T-helper 1 cell treated with Interleukin-12 subunit alpha and Interleukin-12 subunit beta and Interleukin-4 antibody, amounts not matched to agents 30 μg/mL and 1 μg/mL, for 36 hours (primary cell): Measurements from ENCODE around the gene RSBN1L.
"Not testable (repeated sequence)": the region's sequence is repeated elsewhere in the genome, so short reads cannot be mapped to it uniquely, and the experiment has no call there.

Experiments used
- H3K27ac Mint-ChIP-seq: one replicate; pipeline ENCODE4 v1.8.0; 2021; ENCODE audit warnings: mild to moderate bottlenecking, mixed read lengths
- H3K27me3 Mint-ChIP-seq: one replicate; pipeline ENCODE4 v1.8.0; 2021; ENCODE audit warnings: low read depth, mixed read lengths
- H3K36me3 Mint-ChIP-seq: one replicate; pipeline ENCODE4 v1.8.0; 2021; ENCODE audit warnings: low read depth, mixed read lengths
- H3K4me1 Mint-ChIP-seq: one replicate; pipeline ENCODE4 v1.8.0; 2021; ENCODE audit warnings: low read depth, mixed read lengths
- H3K4me3 Mint-ChIP-seq: one replicate; pipeline ENCODE4 v1.8.0; 2021; ENCODE audit warnings: mild to moderate bottlenecking, moderate library complexity, mixed read lengths
- H3K9me3 Mint-ChIP-seq: one replicate; pipeline ENCODE4 v1.8.0; 2021; ENCODE audit warnings: mixed read lengths

Gene RSBN1L

DNA sequence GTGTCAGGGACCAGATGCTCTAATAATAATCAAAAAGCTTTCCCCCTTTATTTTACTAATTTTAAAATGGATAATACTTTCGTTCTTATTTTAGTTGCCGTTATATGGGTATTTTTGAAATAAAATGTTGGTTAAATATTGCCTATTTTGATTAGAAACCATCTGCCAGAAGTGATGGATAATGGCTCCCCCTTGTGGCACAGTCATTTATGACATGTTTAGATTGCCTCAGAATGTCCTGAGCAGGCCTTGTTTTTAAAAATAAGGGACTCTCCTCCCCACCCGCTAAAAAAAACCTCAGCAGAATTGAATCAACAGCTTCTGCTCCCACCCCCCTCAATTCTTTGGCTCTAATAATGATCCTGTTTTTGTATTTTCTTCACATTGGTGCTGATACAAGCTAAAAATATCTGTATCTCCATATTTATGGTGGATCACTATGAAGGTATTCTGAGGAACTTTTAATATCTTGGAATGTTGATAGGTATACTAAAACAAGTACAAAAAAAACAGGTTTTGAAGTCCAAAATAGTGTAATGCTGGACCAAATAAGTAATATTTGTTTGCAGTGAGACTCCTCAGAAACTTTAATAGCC lies 63.1 kb downstream of the RSBN1L start:
- no peak overlapping the region for H3K27ac Mint-ChIP-seq

DNA sequence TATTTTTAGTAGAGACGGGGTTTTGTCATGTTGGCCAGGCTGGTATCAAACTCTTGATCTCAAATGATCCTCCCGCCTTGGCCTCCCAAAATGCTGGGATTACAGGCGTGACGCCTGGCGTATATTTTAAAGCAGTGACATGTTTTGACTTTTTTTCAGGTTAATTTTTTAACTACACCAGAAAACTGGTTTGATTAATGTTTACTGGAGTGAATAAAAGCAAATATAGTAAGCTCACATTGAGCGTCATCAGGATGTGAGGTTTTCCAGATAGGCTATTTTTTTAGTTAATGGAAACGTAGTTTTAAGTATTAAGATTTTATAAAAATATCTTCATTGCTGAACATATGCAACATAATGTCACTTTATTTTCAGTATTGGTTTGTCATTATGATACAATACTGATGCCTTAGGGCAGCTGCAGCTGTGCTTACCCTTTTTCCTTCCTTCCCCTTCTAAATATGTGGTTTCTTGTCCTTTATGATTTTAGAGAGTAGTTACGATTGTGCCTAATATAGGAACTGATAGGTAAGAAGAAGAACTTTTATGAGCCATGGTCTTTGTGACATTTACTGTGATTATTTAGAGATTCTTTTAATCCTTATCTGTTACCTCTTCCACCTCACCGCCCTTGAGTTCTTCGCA lies 64.7 kb downstream of the RSBN1L start:
- no peak overlapping the region for H3K4me3 Mint-ChIP-seq
- peaks cover 3% of the 10 kb centered on the region for H3K36me3 Mint-ChIP-seq
- H3K4me1 Mint-ChIP-seq: peaks cover 9% of the 10 kb centered on the region
- no peaks in the 10 kb centered on the region for H3K9me3 Mint-ChIP-seq
- H3K27ac Mint-ChIP-seq: no peak overlapping the region
- no peaks in the 10 kb centered on the region for H3K27me3 Mint-ChIP-seq

More for the DNA sequence above, 63.1 kb downstream of the RSBN1L start:
- H3K9me3 Mint-ChIP-seq: no peaks in the 10 kb centered on the region
- no peaks in the 10 kb centered on the region for H3K27me3 Mint-ChIP-seq
- H3K4me1 Mint-ChIP-seq: peaks cover 11% of the 10 kb centered on the region
- H3K4me3 Mint-ChIP-seq: no peak overlapping the region
- H3K36me3 Mint-ChIP-seq: no peaks in the 10 kb centered on the region

DNA sequence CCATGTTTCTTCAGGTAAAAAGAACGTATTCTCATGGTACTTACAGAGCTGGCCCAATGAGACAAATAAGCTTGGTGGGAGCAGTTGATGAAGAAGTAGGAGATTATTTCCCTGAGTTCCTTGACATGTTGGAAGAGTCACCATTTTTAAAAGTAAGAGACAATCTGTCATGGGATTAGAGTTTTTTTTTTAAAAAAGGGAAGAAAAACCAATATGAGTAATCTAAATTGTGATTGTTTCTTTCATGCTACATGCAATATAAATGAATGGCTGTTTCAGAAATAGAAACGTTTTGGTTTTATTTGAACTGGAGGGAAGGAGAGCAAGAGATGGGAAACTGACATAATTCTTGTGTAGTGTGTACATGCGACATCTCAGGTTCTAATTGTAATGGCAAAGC lies 69.2 kb downstream of the RSBN1L start:
- Mint-ChIP-seq H3K9me3 (no peaks in the 10 kb centered on the region), H3K27me3 (no peaks in the 10 kb centered on the region), H3K4me1 (peaks cover 5% of the 10 kb centered on the region), H3K36me3 (peaks cover 10% of the 10 kb centered on the region), H3K27ac (no peak overlapping the region), H3K4me3 (no peak overlapping the region)

DNA sequence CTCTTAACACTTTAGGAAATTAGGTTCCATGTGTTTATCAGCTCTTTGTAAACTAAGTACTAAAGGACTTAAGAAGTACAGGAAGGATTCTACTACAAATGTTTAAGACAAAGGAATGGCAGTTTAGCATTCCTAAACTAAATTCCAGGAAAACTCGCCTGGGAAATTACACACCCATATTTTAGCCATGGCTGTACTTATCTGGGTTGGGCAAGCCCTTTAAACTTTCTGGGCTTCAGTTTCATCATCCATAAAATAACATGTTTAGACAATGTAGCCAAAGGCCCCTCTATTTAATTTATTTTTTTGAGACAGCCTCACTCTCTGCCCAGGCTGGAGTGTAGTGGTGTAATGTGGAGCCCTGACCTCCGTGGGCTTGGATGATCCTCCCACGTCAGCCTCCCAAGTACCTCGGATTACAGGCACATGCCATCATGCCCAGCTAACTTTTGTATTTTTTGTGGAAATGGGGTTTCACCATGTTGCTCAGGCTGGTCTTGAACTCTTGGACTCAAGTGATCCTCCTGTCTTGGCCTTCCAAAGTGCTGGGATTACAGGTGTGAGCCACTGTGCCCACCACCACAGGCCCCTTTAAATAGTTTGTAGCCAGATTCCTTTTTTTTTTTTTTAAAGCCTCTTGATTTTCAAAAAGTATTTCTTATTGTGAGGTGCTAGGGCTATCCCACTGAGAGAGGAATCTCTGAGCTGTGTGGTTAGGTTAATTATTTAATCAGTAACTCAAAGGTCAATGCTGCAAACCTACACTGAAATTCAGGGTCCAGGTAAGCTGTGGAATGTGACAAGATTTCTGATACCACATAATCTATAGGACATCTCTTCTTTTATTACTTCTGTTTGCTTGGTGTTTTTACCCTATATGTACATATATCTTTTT lies 69.9 kb downstream of the RSBN1L start:
- peaks cover 14% of the 10 kb centered on the region for H3K36me3 Mint-ChIP-seq
- no peaks in the 10 kb centered on the region for H3K9me3 Mint-ChIP-seq
- H3K4me3 Mint-ChIP-seq: no peak overlapping the region
- peaks cover 5% of the 10 kb centered on the region for H3K4me1 Mint-ChIP-seq
- H3K27ac Mint-ChIP-seq: no peak overlapping the region
- no peaks in the 10 kb centered on the region for H3K27me3 Mint-ChIP-seq

DNA sequence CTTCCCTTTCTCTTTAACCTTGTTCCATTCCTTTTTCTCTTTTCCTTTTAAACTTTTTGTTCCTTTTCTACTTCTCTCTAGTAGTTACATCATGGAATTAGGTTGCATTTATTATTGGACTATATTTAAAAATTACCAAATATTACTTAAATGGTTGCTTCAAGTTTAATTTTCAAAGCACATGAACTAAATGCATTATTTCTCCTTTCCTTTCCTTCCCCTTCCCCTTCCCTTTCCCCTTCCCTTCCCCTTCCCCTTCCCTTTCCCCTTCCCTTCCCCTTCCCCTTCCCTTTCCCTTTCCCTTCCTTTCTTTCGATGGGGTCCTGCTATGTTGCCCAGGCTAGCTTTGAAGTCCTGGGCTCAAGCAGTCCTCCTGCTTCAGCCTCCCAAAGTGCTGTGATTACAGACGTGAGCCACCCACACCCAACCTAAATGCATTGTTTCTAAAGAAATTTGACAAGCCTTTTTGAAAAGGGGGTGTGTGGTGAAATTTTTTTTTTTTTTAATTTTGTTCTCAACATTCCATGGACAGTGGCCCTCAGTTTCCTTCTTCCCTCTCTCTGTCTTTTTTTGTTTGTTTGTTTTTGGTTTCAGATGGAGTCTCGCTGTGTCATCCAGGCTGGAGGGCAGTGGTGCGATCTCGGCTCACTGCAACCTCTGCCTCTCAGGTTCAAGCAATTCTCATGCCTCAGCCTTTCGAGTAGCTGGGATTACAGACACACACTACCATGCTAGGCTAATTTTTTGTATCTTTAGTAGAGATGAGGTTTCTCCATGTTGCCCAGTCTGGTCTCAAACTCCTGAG lies 70.7 kb downstream of the RSBN1L start:
- Mint-ChIP-seq H3K27ac (no peak overlapping the region), H3K36me3 (peaks cover 14% of the 10 kb centered on the region), H3K4me1 (peaks cover 1% of the 10 kb centered on the region), H3K9me3 (no peaks in the 10 kb centered on the region), H3K27me3 (no peaks in the 10 kb centered on the region), H3K4me3 (no peak overlapping the region)

DNA sequence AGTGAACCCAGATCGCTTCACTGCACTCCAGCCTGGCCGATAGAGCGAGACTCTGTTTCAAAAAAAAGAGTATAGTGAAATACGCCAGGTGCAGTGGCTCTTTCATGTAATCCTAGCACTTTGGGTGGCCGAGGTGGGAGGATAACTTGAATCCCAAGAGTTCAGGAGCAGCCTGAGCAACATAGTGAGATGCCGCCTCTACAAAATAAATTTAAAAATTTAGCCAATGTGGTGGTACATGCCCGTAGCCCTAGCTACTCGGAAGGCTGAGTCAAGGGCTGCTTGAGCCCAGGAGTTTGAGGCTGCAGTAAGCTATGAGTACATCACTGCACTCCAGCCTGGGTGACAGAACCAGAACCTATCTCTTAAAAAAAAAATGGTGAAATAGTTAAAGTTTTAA lies 74.1 kb downstream of the RSBN1L start:
- peaks cover 23% of the 10 kb centered on the region for H3K36me3 Mint-ChIP-seq
- no peaks in the 10 kb centered on the region for H3K4me1 Mint-ChIP-seq

DNA sequence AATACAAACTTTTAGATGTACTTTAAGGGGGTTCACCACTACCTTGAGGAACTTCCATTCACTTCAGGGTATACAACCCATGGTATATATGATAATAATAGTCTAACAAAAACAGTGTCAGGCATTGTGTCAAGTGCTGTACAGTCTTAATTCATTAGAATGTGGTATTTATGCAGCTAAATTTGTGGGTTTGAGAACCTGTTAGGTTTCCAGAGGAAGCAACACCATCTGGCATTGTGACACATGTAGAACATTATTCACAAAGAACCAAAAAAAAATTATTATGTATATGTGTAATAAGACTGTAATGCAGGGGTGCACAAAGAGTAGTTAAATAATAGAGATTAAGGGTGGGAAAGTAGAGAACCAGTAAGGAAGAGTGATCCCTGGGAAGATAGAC lies 75.6 kb downstream of the RSBN1L start:
- Mint-ChIP-seq H3K27me3 (no peaks in the 10 kb centered on the region), H3K36me3 (peaks cover 25% of the 10 kb centered on the region), H3K27ac (no peak overlapping the region), H3K4me1 (no peaks in the 10 kb centered on the region), H3K9me3 (no peaks in the 10 kb centered on the region), H3K4me3 (no peak overlapping the region)

More for the DNA sequence above, 74.1 kb downstream of the RSBN1L start:
- H3K9me3 Mint-ChIP-seq: no peaks in the 10 kb centered on the region
- H3K27ac Mint-ChIP-seq: no peak overlapping the region
- no peaks in the 10 kb centered on the region for H3K27me3 Mint-ChIP-seq
- H3K4me3 Mint-ChIP-seq: no peak overlapping the region

DNA sequence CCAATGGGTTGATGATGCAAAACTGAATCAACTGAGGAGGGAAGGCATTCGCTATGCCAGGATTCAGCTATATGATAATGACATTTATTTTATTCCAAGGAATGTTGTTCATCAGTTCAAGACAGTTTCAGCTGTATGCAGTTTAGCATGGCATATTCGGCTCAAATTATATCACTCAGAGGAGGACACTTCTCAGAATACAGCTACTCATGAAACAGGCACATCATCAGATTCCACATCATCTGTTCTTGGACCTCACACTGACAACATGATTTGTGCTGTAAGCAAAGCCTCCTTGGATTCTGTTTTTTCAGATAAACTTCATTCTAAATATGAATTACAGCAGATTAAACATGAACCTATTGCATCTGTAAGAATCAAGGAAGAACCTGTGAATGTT lies 82.3 kb downstream of the RSBN1L start:
- Mint-ChIP-seq H3K4me3 (no peak overlapping the region), H3K36me3 (peaks cover 38% of the 10 kb centered on the region), H3K4me1 (peaks cover 7% of the 10 kb centered on the region), H3K27me3 (no peaks in the 10 kb centered on the region), H3K9me3 (no peaks in the 10 kb centered on the region), H3K27ac (no peak overlapping the region)

DNA sequence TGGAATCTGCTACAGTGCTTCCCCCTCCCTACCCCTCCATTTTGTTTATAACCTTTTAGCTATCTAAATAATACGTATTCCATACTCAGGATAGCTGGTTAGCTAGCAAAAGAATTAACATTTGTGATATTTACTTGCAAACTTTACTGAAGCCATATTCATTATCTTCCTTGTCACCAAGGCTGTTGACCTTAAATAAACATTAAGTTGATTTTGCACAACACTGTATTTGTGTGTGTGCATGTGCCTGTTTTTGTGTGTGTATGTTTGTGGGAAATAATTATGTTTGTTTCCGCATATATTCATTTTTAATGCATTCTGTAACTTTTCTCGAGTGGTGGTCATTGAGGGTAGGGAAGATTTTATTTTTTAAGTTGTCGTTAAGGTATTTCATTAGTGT lies 86.1 kb downstream of the RSBN1L start:
- H3K9me3 Mint-ChIP-seq: no peaks in the 10 kb centered on the region
- H3K36me3 Mint-ChIP-seq: peaks cover 43% of the 10 kb centered on the region
- H3K4me3 Mint-ChIP-seq: no peak overlapping the region
- peaks cover 7% of the 10 kb centered on the region for H3K4me1 Mint-ChIP-seq
- H3K27me3 Mint-ChIP-seq: no peaks in the 10 kb centered on the region
- H3K27ac Mint-ChIP-seq: no peak overlapping the region

DNA sequence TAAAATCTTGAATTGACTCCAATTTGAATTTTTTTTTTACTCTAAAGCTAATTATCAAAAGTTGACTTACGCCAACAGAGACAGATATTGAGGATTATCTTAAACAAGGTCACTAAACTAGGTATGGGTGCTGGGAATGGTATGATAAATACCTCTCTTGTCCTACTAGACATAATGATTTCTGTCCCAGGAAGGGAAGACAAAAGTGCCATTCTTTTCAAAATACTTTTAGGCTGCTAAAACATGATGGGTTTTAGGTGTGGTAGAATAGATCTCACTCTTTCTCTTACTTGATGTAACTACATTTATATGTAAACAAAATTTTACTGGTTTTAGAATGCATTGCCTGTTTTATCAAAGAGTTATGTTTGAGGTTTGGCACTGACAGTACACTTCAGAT lies 86.9 kb downstream of the RSBN1L start:
- no peaks in the 10 kb centered on the region for H3K27me3 Mint-ChIP-seq
- peaks cover 7% of the 10 kb centered on the region for H3K4me1 Mint-ChIP-seq
- H3K9me3 Mint-ChIP-seq: no peaks in the 10 kb centered on the region
- H3K27ac Mint-ChIP-seq: no peak overlapping the region
- peaks cover 39% of the 10 kb centered on the region for H3K36me3 Mint-ChIP-seq
- no peak overlapping the region for H3K4me3 Mint-ChIP-seq

DNA sequence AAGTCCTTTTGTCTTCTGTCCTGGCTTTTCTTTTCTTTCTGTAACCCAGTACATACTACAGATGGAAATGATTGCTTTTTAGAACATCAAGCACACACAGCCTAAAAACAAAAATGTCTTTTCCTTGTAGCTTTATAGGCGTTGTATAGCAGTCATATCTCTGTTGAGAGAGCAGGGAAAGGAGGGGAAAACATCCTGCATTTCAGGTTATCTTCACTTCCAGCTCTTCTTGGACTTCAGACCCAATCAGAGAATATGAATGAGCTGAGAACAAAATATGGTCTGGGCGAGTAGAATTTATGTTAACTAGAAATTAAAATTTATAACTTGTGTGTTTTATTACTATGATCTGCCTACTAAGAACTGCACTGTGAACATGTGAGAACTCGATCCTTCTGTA lies 87.3 kb downstream of the RSBN1L start:
- no peak overlapping the region for H3K27ac Mint-ChIP-seq

DNA sequence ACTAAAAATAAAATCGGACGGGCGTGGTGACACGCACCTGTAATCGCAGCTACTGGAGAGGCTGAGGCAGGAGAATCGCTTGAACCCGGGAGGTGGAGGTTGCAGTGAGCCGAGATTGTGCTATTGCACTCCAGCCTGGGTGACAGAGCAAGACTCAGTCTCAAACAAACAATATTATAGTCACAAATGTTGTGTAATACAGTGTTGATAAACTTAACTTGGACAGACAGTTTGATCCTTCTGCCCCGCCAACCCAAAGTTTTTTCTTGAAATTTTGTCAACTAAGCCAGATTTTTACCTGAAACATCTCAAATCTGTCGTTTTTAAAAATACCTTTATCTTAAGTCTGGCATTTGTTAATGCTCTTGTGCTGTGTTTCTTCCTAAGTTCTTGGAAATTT lies 88.2 kb downstream of the RSBN1L start:
- not testable (repeated sequence) for H3K9me3 Mint-ChIP-seq, H3K4me3 Mint-ChIP-seq, H3K4me1 Mint-ChIP-seq, H3K27me3 Mint-ChIP-seq, H3K27ac Mint-ChIP-seq
- H3K36me3 Mint-ChIP-seq: peaks cover 35% of the 10 kb centered on the region

More for the DNA sequence above, 87.3 kb downstream of the RSBN1L start:
- H3K36me3 Mint-ChIP-seq: peaks cover 35% of the 10 kb centered on the region
- H3K4me3 Mint-ChIP-seq: no peak overlapping the region
- peaks cover 7% of the 10 kb centered on the region for H3K4me1 Mint-ChIP-seq
- H3K9me3 Mint-ChIP-seq: no peaks in the 10 kb centered on the region
- no peaks in the 10 kb centered on the region for H3K27me3 Mint-ChIP-seq

DNA sequence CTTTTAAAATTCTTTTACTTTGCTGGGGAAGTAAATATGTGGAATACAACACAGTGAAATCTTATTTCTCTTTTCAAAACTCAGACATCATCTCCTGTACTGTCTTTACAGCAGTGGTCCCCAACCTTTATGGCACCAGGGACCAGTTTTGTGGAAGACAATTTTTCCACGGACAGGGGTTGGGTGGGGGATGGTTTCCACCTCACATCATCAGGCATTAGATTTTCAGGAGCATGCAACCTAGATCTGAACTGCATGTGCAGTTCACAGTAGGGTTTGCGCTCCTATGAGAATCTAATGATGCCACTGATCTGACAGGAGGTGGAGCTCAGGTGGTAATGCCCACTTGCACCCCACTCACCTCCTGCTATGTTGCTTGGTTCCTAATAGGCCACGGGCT lies 89.8 kb downstream of the RSBN1L start:
- Mint-ChIP-seq H3K36me3 (peaks cover 30% of the 10 kb centered on the region), H3K4me3 (no peak overlapping the region), H3K9me3 (no peaks in the 10 kb centered on the region), H3K27me3 (no peaks in the 10 kb centered on the region), H3K27ac (no peak overlapping the region), H3K4me1 (peaks cover 5% of the 10 kb centered on the region)

DNA sequence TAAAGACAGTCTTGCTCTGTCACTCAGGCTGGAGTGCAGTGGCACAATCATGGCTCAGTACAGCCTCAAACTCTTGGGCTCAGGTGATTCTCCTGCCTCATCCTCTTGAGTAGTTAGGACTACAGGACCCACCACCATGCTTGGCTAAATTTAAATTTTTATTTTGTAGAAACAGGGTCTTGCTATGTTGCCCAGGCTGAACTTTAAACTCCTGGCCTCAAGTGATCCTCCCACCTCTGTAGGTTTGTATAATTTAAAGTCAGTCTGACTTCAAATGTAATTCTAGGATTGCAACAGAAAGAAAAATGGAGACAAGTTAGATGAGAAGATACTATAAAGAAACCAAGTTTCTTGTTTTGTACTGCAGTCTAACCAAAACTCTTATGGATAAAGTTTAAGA lies 90.5 kb downstream of the RSBN1L start:
- no peaks in the 10 kb centered on the region for H3K9me3 Mint-ChIP-seq
- no peak overlapping the region for H3K4me3 Mint-ChIP-seq
- no peak overlapping the region for H3K27ac Mint-ChIP-seq
- H3K36me3 Mint-ChIP-seq: peaks cover 28% of the 10 kb centered on the region
- H3K4me1 Mint-ChIP-seq: peaks cover 5% of the 10 kb centered on the region
- H3K27me3 Mint-ChIP-seq: no peaks in the 10 kb centered on the region
